Fibroblast of lung (primary cell): ENCODE measurements around the gene WNT11.

ENCODE experiments used
- CTCF ChIP-seq, 2 donors: IDR thresholded peaks in 1 of 2; conservative IDR thresholded peaks in 1 of 2; 1 replicate in 1 of 2; 2 replicates in 1 of 2; pipeline ENCODE4 v1.5.1; 2011 to 2012; ENCODE audit warnings: low read length in 2 of 2, control low read depth in 1 of 2, inconsistent platforms in 1 of 2, low read depth in 1 of 2, mild to moderate bottlenecking in 1 of 2
- EZH2 ChIP-seq: IDR thresholded peaks from 2 replicates; pipeline ENCODE4 v1.5.1; 2012; ENCODE audit warnings: low read length, control low read depth, mild to moderate bottlenecking; ENCODE audit errors: missing control alignments

GRCh38 chr11:76176463-76176862 lies 29.8 kb downstream of the WNT11 start:
- TF ChIP-seq EZH2: no peak
- TF ChIP-seq CTCF (conservative IDR thresholded peaks at IDR 0.05 in 1 of 2, IDR thresholded peaks at IDR 0.05 in 1 of 2; ENCODE audit: low read depth in 1 of 2, low read length in 2 of 2): no peak
